DOHH2 (cell line): ENCODE measurements around the gene BTRC.

Experiments used
- CTCF ChIP-seq: fragments of 200-600 bp; sonication (generic); IDR thresholded peaks from one replicate; pipeline ENCODE4 v1.5.1; 2014; ENCODE audit warnings: antibody characterized with exemption, mild to moderate bottlenecking, low read depth, low read length; ENCODE audit not compliant: poor library complexity, severe bottlenecking
- EZH2phosphoT487 ChIP-seq: fragments of 200-600 bp; sonication (generic); IDR thresholded peaks from 2 replicates; pipeline ENCODE4 v1.6.1; 2017; ENCODE audit warnings: borderline replicate concordance, mild to moderate bottlenecking, antibody characterized with exemption, low read length, moderate library complexity, mixed read lengths

- no peak for TF ChIP-seq CTCF
- TF ChIP-seq EZH2phosphoT487 = no peak
Measured at GRCh38 chr10:101476383-101476782, 122.4 kb downstream of the BTRC start.
